GM23338 (cell line): ENCODE measurements around the gene STARD4. TPM values are rescaled to one million over a fixed set of nuclear protein-coding genes. Genes with fewer than 3 reads are reported as not detected.
A peak's percentile ranks its signal among the peaks of the same experiment; 100 is the strongest.

Experiments
- ATAC-seq: fragments of 200-7000 bp; cut with Tn5 transposase; 3 replicates; pipeline ENCODE4 v1.9.1; 2020
- DNase-seq: peaks from one replicate; pipeline ENCODE4 v3.0.0-alpha.2; 2015; ENCODE audit warnings: low spot score
- H2AFZ ChIP-seq: fragments of 200-600 bp; sonication (generic); 2 replicates; pipeline ENCODE4 v1.8.0; 2016; ENCODE audit warnings: antibody characterized with exemption, mild to moderate bottlenecking, moderate library complexity
- H3F3A ChIP-seq: fragments of 200-600 bp; sonication (generic); replicated peaks from 2 replicates; pipeline ENCODE4 v1.8.0; 2017; ENCODE audit warnings: antibody characterized with exemption, mixed run types, low read depth
- H3K27ac ChIP-seq: fragments of 200-600 bp; sonication (generic); 2 replicates; pipeline ENCODE4 v1.6.1; 2016; ENCODE audit warnings: low read depth
- H3K27me3 ChIP-seq: fragments of 200-600 bp; sonication (generic); 2 replicates; pipeline ENCODE4 v1.8.0; 2016; ENCODE audit warnings: mild to moderate bottlenecking, mixed run types, moderate library complexity; ENCODE audit not compliant: insufficient read depth
- H3K36me3 ChIP-seq: fragments of 200-600 bp; sonication (generic); 2 replicates; pipeline ENCODE4 v1.8.0; 2016; ENCODE audit warnings: mild to moderate bottlenecking; ENCODE audit not compliant: insufficient read depth
- H3K4me1 ChIP-seq: fragments of 200-600 bp; sonication (generic); 2 replicates; pipeline ENCODE4 v1.8.0; 2016; ENCODE audit warnings: mild to moderate bottlenecking, moderate library complexity; ENCODE audit not compliant: insufficient read depth
- H3K4me2 ChIP-seq: fragments of 200-600 bp; sonication (generic); 2 replicates; pipeline ENCODE4 v1.7.1; 2017; ENCODE audit warnings: mixed run types
- H3K4me3 ChIP-seq: fragments of 200-600 bp; sonication (generic); 2 replicates; pipeline ENCODE4 v1.6.1; 2016; ENCODE audit warnings: mixed run types
- H3K79me2 ChIP-seq: fragments of 200-600 bp; sonication (generic); replicated peaks from 2 replicates; pipeline ENCODE4 v1.8.0; 2017; ENCODE audit warnings: mild to moderate bottlenecking; ENCODE audit not compliant: insufficient read depth
- H3K9me2 ChIP-seq: fragments of 200-600 bp; sonication (generic); 2 replicates; pipeline ENCODE4 v1.8.0; 2017; ENCODE audit not compliant: insufficient read depth
- H4K20me1 ChIP-seq: fragments of 200-600 bp; sonication (generic); replicated peaks from 2 replicates; pipeline ENCODE4 v1.8.0; 2017; ENCODE audit warnings: mild to moderate bottlenecking; ENCODE audit not compliant: insufficient read depth
- H3K27ac Mint-ChIP-seq: 2 replicates; pipeline ENCODE4 v1.8.0; 2020; ENCODE audit warnings: inconsistent platforms, mild to moderate bottlenecking, moderate library complexity, mixed read lengths
- H3K27me3 Mint-ChIP-seq: 3 replicates; pipeline ENCODE4 v1.8.0; 2022; ENCODE audit warnings: low read depth, mild to moderate bottlenecking, moderate library complexity, mixed read lengths, inconsistent platforms; ENCODE audit not compliant: insufficient read depth, poor library complexity
- H3K36me3 Mint-ChIP-seq: 3 replicates; pipeline ENCODE4 v1.8.0; 2021; ENCODE audit warnings: low read depth, mild to moderate bottlenecking, inconsistent platforms, moderate library complexity, mixed read lengths
- H3K4me1 Mint-ChIP-seq: 3 replicates; pipeline ENCODE4 v1.8.0; 2020; ENCODE audit warnings: mild to moderate bottlenecking, inconsistent platforms, mixed read lengths
- H3K4me3 Mint-ChIP-seq: 3 replicates; pipeline ENCODE4 v1.8.0; 2021; ENCODE audit warnings: moderate library complexity, mild to moderate bottlenecking, inconsistent platforms, mixed read lengths
- H3K9me3 Mint-ChIP-seq: 3 replicates; pipeline ENCODE4 v1.8.0; 2020; ENCODE audit warnings: moderate library complexity, mild to moderate bottlenecking, inconsistent platforms, mixed read lengths
- CREB1 ChIP-seq: fragments of 250-450 bp; sonication (Bioruptor Pico); IDR thresholded peaks from 2 replicates; pipeline ENCODE4 v1.5.0; 2020; ENCODE audit warnings: low read depth, mild to moderate bottlenecking, moderate library complexity
- CTCF ChIP-seq, 2 experiments: fragments of 200-600 bp in 1 of 2; sonication (generic) in 1 of 2; conservative IDR thresholded peaks; 2 replicates each; pipeline versions ENCODE4 v1.5.1 to v1.6.1; 2016 to 2017; ENCODE audit warnings: antibody characterized with exemption in 2 of 2, low read depth in 2 of 2, mild to moderate bottlenecking in 2 of 2, moderate library complexity in 1 of 2
- EZH2 ChIP-seq: fragments of 200-600 bp; sonication (generic); IDR thresholded peaks from one replicate; pipeline ENCODE4 v1.8.0; 2017; ENCODE audit warnings: antibody characterized with exemption, mild to moderate bottlenecking, low read depth; ENCODE audit not compliant: unreplicated experiment
- EZH2phosphoT487 ChIP-seq: fragments of 200-600 bp; sonication (generic); IDR thresholded peaks from one replicate; pipeline ENCODE4 v1.8.1; 2018; ENCODE audit warnings: antibody characterized with exemption; ENCODE audit not compliant: unreplicated experiment
- JUNB ChIP-seq: IDR thresholded peaks from one replicate; pipeline ENCODE4 v1.6.1; 2016; ENCODE audit warnings: antibody characterized with exemption; ENCODE audit not compliant: unreplicated experiment
- NANOG ChIP-seq: IDR thresholded peaks from 2 replicates; pipeline ENCODE4 v1.6.1; 2016; ENCODE audit warnings: antibody characterized with exemption, borderline replicate concordance
- POLR2AphosphoS5 ChIP-seq: IDR thresholded peaks from 2 replicates; pipeline ENCODE4 v1.6.1; 2016; ENCODE audit warnings: antibody characterized with exemption, low read depth
- REST ChIP-seq: IDR thresholded peaks from one replicate; pipeline ENCODE4 v1.6.1; 2018; ENCODE audit warnings: antibody characterized with exemption; ENCODE audit not compliant: unreplicated experiment
- STAT1 ChIP-seq: IDR thresholded peaks from one replicate; pipeline ENCODE4 v1.6.1; 2016; ENCODE audit warnings: antibody characterized with exemption; ENCODE audit not compliant: unreplicated experiment
- ZNF114 ChIP-seq: fragments of 250-450 bp; sonication (Bioruptor Pico); IDR thresholded peaks from 2 replicates; pipeline ENCODE4 v1.5.0; 2020; ENCODE audit warnings: mild to moderate bottlenecking, moderate library complexity
- ZNF331 ChIP-seq: fragments of 250-450 bp; sonication (Bioruptor Pico); IDR thresholded peaks from 2 replicates; pipeline ENCODE4 v1.5.0; 2020; ENCODE audit warnings: low read depth, mild to moderate bottlenecking, moderate library complexity
- polyA plus RNA-seq: library from polyadenylated mRNA; unstranded; fragments of >200 nt; fragmentation: Nextera tagmentation; extraction: Ambion mirVana; gene quantifications from 2 replicates; pipeline ENCODE4 v1.2.1, GENCODE V29; 2016
- total RNA-seq: library from RNA; depleted of rRNA; stranded (reverse); fragments of >200 nt; shearing (Covaris generic); gene quantifications from 2 replicates; pipeline ENCODE4 v1.2.3, GENCODE V29; 2014
- TF ChIP-seq, protein P1 (sequence below): fragments of 250-450 bp; sonication (Bioruptor Pico); IDR thresholded peaks from 2 replicates; pipeline ENCODE4 v1.5.0; 2020; ENCODE audit warnings: mild to moderate bottlenecking, moderate library complexity
- TF ChIP-seq, protein P2 (sequence below): IDR thresholded peaks from 2 replicates; pipeline ENCODE4 v1.6.1; 2016; ENCODE audit warnings: antibody characterized with exemption

STARD4 gene
- total and polyA plus RNA-seq, 2 experiments from 2014 or later, result 25.0 to 92.0 TPM

DNA sequence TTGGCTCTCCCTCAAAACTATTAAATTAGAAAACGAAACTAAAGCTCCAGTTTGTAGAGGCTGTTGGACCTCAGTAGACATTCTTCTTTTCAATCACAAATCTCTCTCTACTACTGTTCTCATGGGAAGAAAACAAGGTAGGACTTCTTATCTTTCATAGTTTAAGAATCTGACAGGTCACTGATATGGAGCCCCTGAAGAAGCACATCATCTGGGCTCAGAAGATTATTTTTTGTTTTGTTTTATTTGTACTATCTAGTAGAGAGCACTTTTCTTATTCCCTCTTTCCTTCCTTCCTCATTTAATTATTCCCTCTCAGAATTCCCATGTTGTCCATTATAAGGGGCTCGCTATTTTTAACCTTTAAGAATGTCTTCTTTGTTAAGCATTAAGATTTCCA lies 26.3 kb downstream of the STARD4 start:
- Mint-ChIP-seq H3K36me3 (no peaks in the 10 kb centered on the region), H3K27ac (peak overlapping the region; percentile 69), H3K27me3 (peaks cover 5% of the 10 kb centered on the region), H3K9me3 (no peaks in the 10 kb centered on the region), H3K4me1 (peaks cover 10% of the 10 kb centered on the region; the same call in 2 of the 3 replicates), H3K4me3 (no peak overlapping the region)
- Histone ChIP-seq H3K27ac (no peak overlapping the region), H3K36me3 (no peaks in the 10 kb centered on the region), H2AFZ (no peak overlapping the region), H3K4me2 (no peak overlapping the region), H3K4me1 (peaks cover 9% of the 10 kb centered on the region), H4K20me1 (no peaks in the 10 kb centered on the region), H3K4me3 (no peak overlapping the region), H3K27me3 (no peaks in the 10 kb centered on the region), H3K79me2 (no peaks in the 10 kb centered on the region), H3K9me2 (no peaks in the 10 kb centered on the region), H3F3A (no peaks in the 10 kb centered on the region)
- TF ChIP-seq, protein P1, sequence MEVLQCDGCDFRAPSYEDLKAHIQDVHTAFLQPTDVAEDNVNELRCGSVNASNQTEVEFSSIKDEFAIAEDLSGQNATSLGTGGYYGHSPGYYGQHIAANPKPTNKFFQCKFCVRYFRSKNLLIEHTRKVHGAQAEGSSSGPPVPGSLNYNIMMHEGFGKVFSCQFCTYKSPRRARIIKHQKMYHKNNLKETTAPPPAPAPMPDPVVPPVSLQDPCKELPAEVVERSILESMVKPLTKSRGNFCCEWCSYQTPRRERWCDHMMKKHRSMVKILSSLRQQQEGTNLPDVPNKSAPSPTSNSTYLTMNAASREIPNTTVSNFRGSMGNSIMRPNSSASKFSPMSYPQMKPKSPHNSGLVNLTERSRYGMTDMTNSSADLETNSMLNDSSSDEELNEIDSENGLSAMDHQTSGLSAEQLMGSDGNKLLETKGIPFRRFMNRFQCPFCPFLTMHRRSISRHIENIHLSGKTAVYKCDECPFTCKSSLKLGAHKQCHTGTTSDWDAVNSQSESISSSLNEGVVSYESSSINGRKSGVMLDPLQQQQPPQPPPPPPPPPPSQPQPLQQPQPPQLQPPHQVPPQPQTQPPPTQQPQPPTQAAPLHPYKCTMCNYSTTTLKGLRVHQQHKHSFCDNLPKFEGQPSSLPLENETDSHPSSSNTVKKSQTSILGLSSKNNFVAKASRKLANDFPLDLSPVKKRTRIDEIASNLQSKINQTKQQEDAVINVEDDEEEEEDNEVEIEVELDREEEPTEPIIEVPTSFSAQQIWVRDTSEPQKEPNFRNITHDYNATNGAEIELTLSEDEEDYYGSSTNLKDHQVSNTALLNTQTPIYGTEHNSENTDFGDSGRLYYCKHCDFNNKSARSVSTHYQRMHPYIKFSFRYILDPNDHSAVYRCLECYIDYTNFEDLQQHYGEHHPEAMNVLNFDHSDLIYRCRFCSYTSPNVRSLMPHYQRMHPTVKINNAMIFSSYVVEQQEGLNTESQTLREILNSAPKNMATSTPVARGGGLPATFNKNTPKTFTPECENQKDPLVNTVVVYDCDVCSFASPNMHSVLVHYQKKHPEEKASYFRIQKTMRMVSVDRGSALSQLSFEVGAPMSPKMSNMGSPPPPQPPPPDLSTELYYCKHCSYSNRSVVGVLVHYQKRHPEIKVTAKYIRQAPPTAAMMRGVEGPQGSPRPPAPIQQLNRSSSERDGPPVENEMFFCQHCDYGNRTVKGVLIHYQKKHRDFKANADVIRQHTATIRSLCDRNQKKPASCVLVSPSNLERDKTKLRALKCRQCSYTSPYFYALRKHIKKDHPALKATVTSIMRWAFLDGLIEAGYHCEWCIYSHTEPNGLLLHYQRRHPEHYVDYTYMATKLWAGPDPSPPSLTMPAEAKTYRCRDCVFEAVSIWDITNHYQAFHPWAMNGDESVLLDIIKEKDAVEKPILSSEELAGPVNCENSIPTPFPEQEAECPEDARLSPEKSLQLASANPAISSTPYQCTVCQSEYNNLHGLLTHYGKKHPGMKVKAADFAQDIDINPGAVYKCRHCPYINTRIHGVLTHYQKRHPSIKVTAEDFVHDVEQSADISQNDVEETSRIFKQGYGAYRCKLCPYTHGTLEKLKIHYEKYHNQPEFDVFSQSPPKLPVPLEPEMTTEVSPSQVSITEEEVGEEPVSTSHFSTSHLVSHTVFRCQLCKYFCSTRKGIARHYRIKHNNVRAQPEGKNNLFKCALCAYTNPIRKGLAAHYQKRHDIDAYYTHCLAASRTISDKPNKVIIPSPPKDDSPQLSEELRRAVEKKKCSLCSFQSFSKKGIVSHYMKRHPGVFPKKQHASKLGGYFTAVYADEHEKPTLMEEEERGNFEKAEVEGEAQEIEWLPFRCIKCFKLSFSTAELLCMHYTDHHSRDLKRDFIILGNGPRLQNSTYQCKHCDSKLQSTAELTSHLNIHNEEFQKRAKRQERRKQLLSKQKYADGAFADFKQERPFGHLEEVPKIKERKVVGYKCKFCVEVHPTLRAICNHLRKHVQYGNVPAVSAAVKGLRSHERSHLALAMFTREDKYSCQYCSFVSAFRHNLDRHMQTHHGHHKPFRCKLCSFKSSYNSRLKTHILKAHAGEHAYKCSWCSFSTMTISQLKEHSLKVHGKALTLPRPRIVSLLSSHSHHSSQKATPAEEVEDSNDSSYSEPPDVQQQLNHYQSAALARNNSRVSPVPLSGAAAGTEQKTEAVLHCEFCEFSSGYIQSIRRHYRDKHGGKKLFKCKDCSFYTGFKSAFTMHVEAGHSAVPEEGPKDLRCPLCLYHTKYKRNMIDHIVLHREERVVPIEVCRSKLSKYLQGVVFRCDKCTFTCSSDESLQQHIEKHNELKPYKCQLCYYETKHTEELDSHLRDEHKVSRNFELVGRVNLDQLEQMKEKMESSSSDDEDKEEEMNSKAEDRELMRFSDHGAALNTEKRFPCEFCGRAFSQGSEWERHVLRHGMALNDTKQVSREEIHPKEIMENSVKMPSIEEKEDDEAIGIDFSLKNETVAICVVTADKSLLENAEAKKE, result no peak
- TF ChIP-seq ZNF331 (CRISPR knock-in tag) (no peak), CTCF (conservative IDR thresholded peaks at IDR 0.05; ENCODE audit: low read depth in 2 of 2) (no peak), ZNF114 (CRISPR knock-in tag) (no peak), EZH2 (no peak), NANOG (no peak), CREB1 (CRISPR knock-in tag) (no peak), POLR2AphosphoS5 (no peak), JUNB (no peak), EZH2phosphoT487 (no peak), REST (no peak), STAT1 (no peak)
- TF ChIP-seq, protein P2, sequence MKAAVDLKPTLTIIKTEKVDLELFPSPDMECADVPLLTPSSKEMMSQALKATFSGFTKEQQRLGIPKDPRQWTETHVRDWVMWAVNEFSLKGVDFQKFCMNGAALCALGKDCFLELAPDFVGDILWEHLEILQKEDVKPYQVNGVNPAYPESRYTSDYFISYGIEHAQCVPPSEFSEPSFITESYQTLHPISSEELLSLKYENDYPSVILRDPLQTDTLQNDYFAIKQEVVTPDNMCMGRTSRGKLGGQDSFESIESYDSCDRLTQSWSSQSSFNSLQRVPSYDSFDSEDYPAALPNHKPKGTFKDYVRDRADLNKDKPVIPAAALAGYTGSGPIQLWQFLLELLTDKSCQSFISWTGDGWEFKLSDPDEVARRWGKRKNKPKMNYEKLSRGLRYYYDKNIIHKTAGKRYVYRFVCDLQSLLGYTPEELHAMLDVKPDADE, result no peak
- no peak for ATAC-seq
- DNase-seq, result no peak
